HG02678 (cell line): Measurements from ENCODE around the gene IKBKE.
A peak's percentile ranks its signal among the peaks of the same experiment; 100 is the strongest.

Experiments
- ATAC-seq: cut with Tn5 transposase; IDR thresholded peaks from one replicate; pipeline ENCODE4 v1.9.1; 2021; ENCODE audit warnings: mild to moderate bottlenecking, moderate library complexity; ENCODE audit not compliant: unreplicated experiment

Gene IKBKE

DNA sequence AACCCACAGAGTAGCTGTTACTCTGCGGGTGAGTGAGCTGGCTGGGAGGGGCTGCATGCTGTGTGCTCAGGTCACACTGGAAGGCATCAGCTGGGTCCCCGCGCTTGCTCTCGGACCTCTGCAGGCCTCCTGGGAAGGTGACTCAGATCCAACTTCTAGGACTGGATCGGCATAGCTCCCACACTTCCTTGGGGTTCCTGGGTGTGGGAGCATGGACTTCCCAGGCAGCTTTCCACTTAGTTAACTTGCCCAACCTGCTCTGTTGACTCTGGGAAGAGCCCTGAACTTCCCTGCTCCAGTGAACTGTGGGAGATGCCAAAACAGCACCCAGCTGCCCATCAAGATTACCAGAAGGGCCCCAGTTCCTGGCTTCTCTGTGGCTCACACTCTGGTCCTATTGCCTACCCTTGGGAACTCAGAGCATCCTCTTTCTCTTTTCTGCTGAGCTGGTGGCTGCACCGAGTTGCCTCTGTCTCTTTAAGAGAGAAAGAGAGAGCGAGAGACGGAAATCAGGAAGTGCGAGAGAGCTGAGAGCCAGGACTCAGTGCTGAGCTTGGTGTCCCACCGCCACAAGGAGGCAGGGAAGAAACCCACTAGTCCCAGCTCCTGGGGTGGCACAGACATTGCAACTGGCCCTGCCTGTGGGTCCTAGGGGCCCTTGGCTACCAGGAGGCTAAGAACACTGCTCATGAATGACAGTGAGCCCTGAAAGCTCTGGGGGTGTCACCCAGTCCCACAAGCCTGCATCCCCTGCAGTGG, at the start of gene IKBKE:
Gene IKBKE (plus strand): TSS at position 544 of the 759 bp plus-strand sequence. CDS start 2,752 bp downstream, outside the sequence.
- ATAC-seq = peak; percentile 54

GRCh38 chr1:206421616-206422340, 48.5 kb upstream of the IKBKE start:
- no peak for ATAC-seq

- no peak for ATAC-seq
Observed at GRCh38 chr1:206422525-206422924, 47.8 kb upstream of the IKBKE start.

DNA sequence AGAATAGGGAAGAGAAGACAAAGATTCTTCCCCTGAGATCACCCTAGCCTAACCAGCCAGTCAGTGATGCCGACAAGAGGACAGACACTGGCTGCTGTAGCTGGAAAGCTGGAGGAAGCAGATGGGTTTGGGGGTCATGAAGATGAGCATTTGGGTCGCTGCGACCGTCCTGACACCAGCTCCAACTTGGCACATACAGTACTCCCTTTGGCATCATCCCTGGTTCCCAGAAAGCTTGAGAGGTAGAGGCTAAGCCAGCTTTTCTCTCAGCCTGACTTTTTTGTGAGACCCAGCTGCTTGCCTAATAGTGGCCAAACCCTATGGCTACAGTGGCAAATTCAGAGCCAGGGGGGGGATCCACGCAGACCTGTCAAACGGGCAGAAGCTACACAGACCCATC, 43.0 kb upstream of the IKBKE start:
- no peak for ATAC-seq

- no peak for ATAC-seq
Observed at GRCh38 chr1:206429421-206429820, 40.9 kb upstream of the IKBKE start.

DNA sequence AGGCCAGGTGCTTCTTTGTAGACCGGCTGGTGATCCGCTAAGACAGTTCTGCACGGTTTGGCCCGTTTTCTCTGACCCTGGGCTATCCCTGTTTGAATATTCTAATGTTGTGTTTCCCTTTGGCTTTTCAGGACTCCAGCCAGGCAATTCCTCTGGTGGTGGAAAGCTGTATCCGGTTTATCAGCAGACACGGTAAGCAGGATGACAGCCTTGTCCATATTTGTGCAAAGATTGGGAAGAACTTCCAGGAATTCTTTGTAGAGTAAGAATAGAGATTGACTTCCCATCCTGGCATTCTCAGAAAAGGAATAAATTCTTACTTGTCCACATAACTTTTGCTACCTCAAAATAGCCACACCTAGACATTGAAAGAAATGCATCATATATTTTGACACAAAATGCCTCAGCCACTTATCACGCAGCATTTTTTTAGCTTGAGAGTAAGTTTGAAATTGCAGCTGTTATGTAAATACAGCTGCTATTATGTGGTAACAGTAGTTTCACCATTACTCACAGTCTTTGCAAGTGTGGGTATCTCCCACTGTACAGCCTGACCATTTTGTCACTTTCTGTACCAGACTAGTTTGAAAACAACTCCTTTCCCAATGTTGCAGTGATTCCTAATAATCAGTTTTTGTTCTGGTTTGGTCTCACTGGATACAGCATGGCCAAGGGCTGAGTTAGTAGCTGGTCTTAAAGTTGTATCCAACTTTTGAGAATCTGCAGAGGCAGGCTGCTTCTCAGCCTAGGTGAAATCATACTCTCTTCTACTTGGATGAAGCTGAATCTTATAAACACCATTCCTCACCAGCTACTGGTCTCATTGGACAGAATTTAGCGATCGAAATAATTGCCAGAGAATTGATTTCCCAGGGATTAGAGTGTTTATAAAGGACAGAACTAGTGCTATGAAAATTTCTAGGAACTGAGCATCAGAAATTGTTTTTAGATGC, 40.0 kb upstream of the IKBKE start:
- peak; percentile 98 for ATAC-seq

GRCh38 chr1:206435445-206435844, 34.8 kb upstream of the IKBKE start:
- no peak for ATAC-seq

- ATAC-seq = no peak
Observed at GRCh38 chr1:206438554-206438953, 31.7 kb upstream of the IKBKE start.

DNA sequence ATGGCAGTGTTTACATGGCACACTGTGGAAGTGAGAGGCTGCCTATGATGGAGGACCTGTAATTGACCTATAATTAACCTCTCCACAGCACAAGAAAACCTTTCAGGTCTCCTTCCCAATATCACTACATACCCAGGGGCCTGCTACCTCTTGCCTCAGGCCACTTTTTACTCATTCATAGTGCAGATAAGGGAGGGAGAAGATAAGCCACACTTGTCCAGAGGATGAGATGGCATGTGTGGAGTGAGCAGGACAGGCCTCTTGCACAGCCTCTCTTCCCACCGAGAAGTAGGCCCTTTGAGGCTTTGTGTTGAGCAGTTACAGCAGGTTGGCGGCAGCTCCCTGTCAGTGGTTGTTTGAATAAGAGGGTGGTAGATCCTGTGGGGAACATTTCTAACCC, 31.1 kb upstream of the IKBKE start:
- no peak for ATAC-seq

DNA sequence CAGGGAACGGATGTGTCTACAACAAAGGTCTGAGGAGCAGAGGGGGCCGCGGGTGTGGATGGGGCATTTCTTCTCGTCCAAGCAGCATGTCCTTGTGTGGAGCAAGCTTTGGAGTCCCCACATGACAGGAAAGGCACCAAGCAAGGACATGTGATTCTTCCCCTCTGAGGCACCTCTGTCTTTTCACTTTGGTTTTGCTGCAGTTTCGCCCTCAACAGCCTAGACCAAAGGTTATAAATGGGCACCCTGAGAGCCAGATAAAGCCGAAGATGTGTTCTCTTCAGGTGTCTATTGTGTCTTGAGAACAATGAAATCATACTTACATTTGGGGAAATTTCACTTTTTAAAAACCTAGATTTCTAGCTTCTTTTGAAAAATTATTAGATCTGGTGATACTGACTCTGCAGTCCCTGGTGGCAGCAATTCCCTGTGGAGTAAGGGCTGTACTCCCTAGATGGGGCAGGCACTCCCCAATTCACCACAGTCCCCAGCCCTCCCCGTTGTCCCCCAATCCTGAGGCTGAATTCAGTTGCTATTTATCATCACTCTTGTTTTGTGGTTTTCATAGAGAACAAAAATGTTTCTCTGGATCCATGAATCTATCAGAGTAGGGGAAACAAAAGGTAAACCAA, 28.8 kb upstream of the IKBKE start:
- no peak for ATAC-seq

DNA sequence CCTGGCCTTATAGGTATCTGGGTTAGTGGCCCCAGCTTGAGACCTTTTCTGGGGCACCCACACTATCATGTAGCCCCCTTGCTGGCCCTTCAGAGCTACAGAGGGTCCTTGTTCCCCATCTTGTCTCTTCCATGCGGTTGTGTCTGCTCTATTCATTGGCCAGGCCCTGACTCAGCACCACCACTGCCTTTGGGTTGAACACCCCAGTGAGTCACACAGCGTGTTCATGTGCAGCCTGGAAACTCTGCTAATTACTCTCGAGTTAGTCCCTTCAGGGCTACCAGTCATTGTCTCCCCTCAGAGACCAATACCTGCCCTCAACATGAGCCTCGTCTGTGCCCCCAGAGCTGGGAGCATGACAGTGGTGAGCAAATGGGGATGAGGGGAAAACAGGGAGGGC, 28.2 kb upstream of the IKBKE start:
- no peak for ATAC-seq

DNA sequence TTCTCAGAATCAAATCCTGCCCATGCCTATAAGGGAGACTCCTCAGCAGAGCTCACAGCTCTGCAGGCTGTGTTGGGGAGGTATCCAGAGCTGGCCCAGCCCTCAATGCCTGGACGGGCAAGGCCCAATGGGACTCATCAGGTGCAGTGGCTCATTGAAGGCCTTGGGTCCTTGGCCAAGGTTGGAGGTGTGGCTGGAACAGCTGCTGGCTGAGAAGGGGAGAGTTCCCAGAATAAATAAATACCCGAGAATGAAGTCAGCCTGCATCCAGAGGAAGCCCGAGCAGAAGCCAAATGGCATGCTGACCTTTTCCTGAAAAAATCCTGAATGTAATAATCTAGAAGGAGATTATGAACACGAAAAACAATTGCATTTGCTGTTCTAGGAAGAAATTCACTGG, 25.2 kb upstream of the IKBKE start:
- ATAC-seq = no peak

- ATAC-seq = no peak
Observed at GRCh38 chr1:206445911-206446356, 24.3 kb upstream of the IKBKE start.

DNA sequence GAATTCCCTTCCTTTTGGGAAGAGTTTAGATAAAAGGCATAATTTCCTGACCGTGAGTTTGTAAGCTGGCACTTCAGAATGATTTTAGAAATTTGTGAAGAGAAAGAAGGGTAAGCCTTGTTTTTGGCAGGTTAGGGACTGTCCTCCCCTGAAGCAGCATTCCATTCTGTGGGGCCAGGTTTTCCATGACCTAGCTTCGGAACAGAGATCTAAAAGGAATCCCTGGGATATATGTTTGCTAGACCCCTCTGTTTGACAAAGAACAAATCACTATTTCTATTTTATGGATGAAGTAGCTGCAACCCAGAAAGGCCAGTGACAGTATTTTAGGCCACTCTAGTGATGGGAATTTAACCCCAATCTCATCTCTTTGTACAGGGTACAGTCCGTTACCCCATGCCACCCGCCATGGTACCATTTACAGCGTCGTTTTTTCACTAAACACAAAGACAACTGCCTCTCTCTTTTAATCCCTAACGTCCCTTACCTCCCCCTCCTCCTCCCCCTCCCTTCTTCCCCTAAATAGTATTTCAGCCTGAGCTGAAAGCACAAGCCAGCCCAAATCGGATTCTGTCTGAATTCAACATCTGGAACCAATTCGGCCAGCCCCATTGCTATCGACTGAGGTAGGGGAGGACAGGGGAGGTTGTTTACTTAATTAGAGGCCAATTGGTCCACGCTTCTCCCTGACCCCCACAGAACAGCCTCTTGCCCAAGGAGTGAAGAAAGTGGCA, 23.4 kb upstream of the IKBKE start:
- no peak for ATAC-seq

GRCh38 chr1:206447422-206447765, 22.9 kb upstream of the IKBKE start:
- ATAC-seq = no peak

- no peak for ATAC-seq
Observed at GRCh38 chr1:206447792-206448191, 22.5 kb upstream of the IKBKE start.

GRCh38 chr1:206448471-206448870, 21.8 kb upstream of the IKBKE start:
- no peak for ATAC-seq

DNA sequence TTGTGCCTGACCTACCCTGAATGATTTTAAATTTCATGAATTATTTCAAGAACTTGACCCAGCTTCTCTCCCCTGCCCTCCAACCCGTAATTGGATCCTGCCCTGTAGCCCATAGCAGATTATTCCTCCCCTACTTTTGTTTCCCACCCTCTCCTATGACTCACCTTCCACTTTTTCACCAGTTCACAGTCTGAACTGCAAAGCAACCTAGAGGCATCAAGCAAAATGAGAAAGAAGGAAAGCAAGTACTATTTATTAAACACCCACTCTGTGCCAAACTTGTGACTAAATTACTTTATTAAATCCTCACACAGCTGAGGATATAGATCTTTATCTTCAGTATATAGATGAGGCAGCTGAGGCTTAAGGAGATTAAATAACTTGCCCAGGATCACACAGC, 20.7 kb upstream of the IKBKE start:
- ATAC-seq = no peak

- ATAC-seq = no peak
Observed at GRCh38 chr1:206450281-206450680, 20.0 kb upstream of the IKBKE start.

DNA sequence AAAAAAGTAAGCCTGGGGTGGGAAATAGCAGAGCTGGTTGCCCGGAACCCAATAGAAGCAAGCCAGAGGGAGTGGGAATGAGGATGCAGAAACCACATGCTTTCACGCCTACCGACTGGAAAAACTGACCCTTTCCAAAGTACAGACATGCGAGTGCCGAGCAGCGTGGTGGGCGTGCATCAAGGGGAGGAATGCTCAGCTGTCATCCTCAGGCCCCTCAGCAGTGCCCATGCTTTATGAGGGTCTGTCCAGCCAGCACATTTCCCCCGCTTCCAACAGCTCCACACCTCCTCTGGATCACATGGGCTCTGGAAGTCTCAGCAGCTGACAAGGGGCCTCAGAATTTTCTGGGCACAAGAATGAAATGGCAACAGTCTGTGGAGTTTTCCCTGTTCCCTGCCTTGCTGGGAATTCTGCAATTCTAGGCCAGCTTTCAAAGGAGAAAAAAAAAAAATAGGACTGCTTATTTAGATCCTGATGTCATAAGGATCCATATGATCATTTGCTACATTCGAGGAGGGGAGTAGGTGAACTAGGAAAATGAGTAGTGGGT, 19.1 kb upstream of the IKBKE start:
- no peak for ATAC-seq
